Measurements from ENCODE around the gene PLEKHG4B. TPM values are rescaled to one million over a fixed set of nuclear protein-coding genes. Genes with fewer than 3 reads are reported as not detected.

The PLEKHG4B gene
- polyA plus RNA-seq, 3 donors = not detected

- H4K20me1 ChIP-seq (ENCODE audit: insufficient read depth, low read length) = no peaks in the 10 kb centered on the region
- Mint-ChIP-seq H3K9me3 (peaks cover 0 to 18% (median 4%) of the 10 kb centered on the region in 7 donors), H3K4me1 (no peaks in the 10 kb centered on the region), H3K36me3 (no peaks in the 10 kb centered on the region), H3K27ac (no peak overlapping the region), H3K4me3 (no peak overlapping the region), H3K27me3 (ENCODE audit: low read depth in 3 of 3) (peaks cover 0 to 4% (median 0%) of the 10 kb centered on the region in 3 donors)
- no peaks in the 10 kb centered on the region for H3K36me3 ChIP-seq (replicated peaks in 1 of 2; ENCODE audit: control insufficient read depth in 1 of 2, insufficient read depth in 2 of 2, low read length in 2 of 2)
- H3K27ac ChIP-seq (ENCODE audit: low read depth in 1 of 2, low read length in 2 of 2) = no peak overlapping the region
- no peaks in the 10 kb centered on the region for H3K4me1 ChIP-seq (ENCODE audit: control insufficient read depth in 1 of 2, insufficient read depth in 2 of 2, low read length in 2 of 2)
- no peaks in the 10 kb centered on the region for H3K79me2 ChIP-seq (ENCODE audit: insufficient read depth, low read length)
- 100% methylated on average over 3 of the region's 5 CpGs for WGBS (ENCODE audit: insufficient coverage)
- no peak overlapping the region for H3K9ac ChIP-seq (ENCODE audit: insufficient read depth, low read length, poor library complexity, severe bottlenecking)
- H3K4me2 ChIP-seq (replicated peaks; ENCODE audit: extremely low read depth, low read length, poor library complexity, severe bottlenecking) = no peak overlapping the region
- H3K9me3 ChIP-seq (replicated peaks in 1 of 2; ENCODE audit: control insufficient read depth in 1 of 2, insufficient read depth in 1 of 2, low read length in 2 of 2) = no peaks in the 10 kb centered on the region
- DNase-seq = no peak
- intact Hi-C loops (cut with micrococcal nuclease) = no loop called here
- no peak for TF ChIP-seq CTCF (IDR thresholded peaks at IDR 0.05)
- H3K27me3 ChIP-seq (ENCODE audit: control insufficient read depth in 2 of 2, insufficient read depth in 2 of 2, low read length in 2 of 2) = no peaks in the 10 kb centered on the region
- no peak overlapping the region for H2AFZ ChIP-seq (ENCODE audit: insufficient read depth, low read depth, low read length, poor library complexity, severe bottlenecking)
- H3K4me3 ChIP-seq (replicated peaks in 1 of 3; ENCODE audit: low read depth in 2 of 3, low read length in 3 of 3) = no peak overlapping the region
Measured at GRCh38 chr5:111171-111570, 19.2 kb downstream of the PLEKHG4B start.

GRCh38 chr5:119486-120097 lies 27.6 kb downstream of the PLEKHG4B start:
- no peak for DNase-seq
- Mint-ChIP-seq H3K36me3 (no peaks in the 10 kb centered on the region), H3K9me3 (peaks cover 9 to 39% (median 27%) of the 10 kb centered on the region in 7 donors), H3K4me3 (no peak overlapping the region), H3K27me3 (ENCODE audit: low read depth in 3 of 3) (no peaks in the 10 kb centered on the region), H3K4me1 (no peaks in the 10 kb centered on the region), H3K27ac (no peak overlapping the region)
- H2AFZ ChIP-seq (ENCODE audit: insufficient read depth, low read depth, low read length, poor library complexity, severe bottlenecking) = no peak overlapping the region
- H3K4me2 ChIP-seq (replicated peaks; ENCODE audit: extremely low read depth, low read length, poor library complexity, severe bottlenecking) = no peak overlapping the region
- no peak overlapping the region for H3K27ac ChIP-seq (ENCODE audit: low read depth in 1 of 2, low read length in 2 of 2)
- no peaks in the 10 kb centered on the region for H3K79me2 ChIP-seq (ENCODE audit: insufficient read depth, low read length)
- no peaks in the 10 kb centered on the region for H3K27me3 ChIP-seq (ENCODE audit: control insufficient read depth in 2 of 2, insufficient read depth in 2 of 2, low read length in 2 of 2)
- no peak for TF ChIP-seq CTCF (IDR thresholded peaks at IDR 0.05)
- H3K9ac ChIP-seq (ENCODE audit: insufficient read depth, low read length, poor library complexity, severe bottlenecking) = no peak overlapping the region
- WGBS (ENCODE audit: insufficient coverage) = 91% methylated on average over 4 of the region's 5 CpGs
- intact Hi-C loops (cut with micrococcal nuclease) = no loop called here
- no peaks in the 10 kb centered on the region for H4K20me1 ChIP-seq (ENCODE audit: insufficient read depth, low read length)
- H3K4me3 ChIP-seq (replicated peaks in 1 of 3; ENCODE audit: low read depth in 2 of 3, low read length in 3 of 3) = no peak overlapping the region
- H3K36me3 ChIP-seq (replicated peaks in 1 of 2; ENCODE audit: control insufficient read depth in 1 of 2, insufficient read depth in 2 of 2, low read length in 2 of 2) = no peaks in the 10 kb centered on the region
- peaks cover 3 to 8% of the 10 kb centered on the region in 2 donors for H3K9me3 ChIP-seq (replicated peaks in 1 of 2; ENCODE audit: control insufficient read depth in 1 of 2, insufficient read depth in 1 of 2, low read length in 2 of 2)
- no peaks in the 10 kb centered on the region for H3K4me1 ChIP-seq (ENCODE audit: control insufficient read depth in 1 of 2, insufficient read depth in 2 of 2, low read length in 2 of 2)

Measured in CD14-positive monocyte (primary cell).